GM18861 (cell line): Measurements from ENCODE around the gene NUSAP1.
"Not testable (repeated sequence)": the region's sequence is repeated elsewhere in the genome, so short reads cannot be mapped to it uniquely, and the experiment has no call there.

Experiments used
- ATAC-seq: cut with Tn5 transposase; IDR thresholded peaks from one replicate; pipeline ENCODE4 v1.9.1; 2021; ENCODE audit not compliant: unreplicated experiment

NUSAP1 gene

GRCh38 chr15:41333026-41333562 is 413 bp downstream of the NUSAP1 start:
- ATAC-seq: peak; percentile 31

- no peak for ATAC-seq
Observed at GRCh38 chr15:41334293-41335120, 1.8 kb downstream of the NUSAP1 start.

- no peak for ATAC-seq
Observed at GRCh38 chr15:41336549-41336948, 3.9 kb downstream of the NUSAP1 start.

- no peak for ATAC-seq
Observed at GRCh38 chr15:41337047-41337446, 4.4 kb downstream of the NUSAP1 start.

- no peak for ATAC-seq
Observed at GRCh38 chr15:41337631-41338522, 5.2 kb downstream of the NUSAP1 start.

- no peak for ATAC-seq
Observed at GRCh38 chr15:41340189-41340695, 7.6 kb downstream of the NUSAP1 start.

GRCh38 chr15:41341519-41341918 is 8.8 kb downstream of the NUSAP1 start:
- no peak for ATAC-seq

GRCh38 chr15:41347236-41347635 is 14.6 kb downstream of the NUSAP1 start:
- ATAC-seq: no peak

GRCh38 chr15:41350057-41350717 is 17.5 kb downstream of the NUSAP1 start:
- no peak for ATAC-seq

- ATAC-seq: no peak
Observed at GRCh38 chr15:41354371-41354770, 21.7 kb downstream of the NUSAP1 start.

- ATAC-seq: no peak
Observed at GRCh38 chr15:41367418-41367817, 34.7 kb downstream of the NUSAP1 start.

- ATAC-seq: no peak
Observed at GRCh38 chr15:41377978-41378377, 45.3 kb downstream of the NUSAP1 start.

- ATAC-seq: not testable (repeated sequence)
Observed at GRCh38 chr15:41383974-41384749, 51.5 kb downstream of the NUSAP1 start.

GRCh38 chr15:41387646-41388045 is 55.0 kb downstream of the NUSAP1 start:
- no peak for ATAC-seq

- ATAC-seq: no peak
Observed at GRCh38 chr15:41392659-41393058, 60.0 kb downstream of the NUSAP1 start.

GRCh38 chr15:41394924-41395323 is 62.2 kb downstream of the NUSAP1 start:
- no peak for ATAC-seq

GRCh38 chr15:41396111-41396510 is 63.4 kb downstream of the NUSAP1 start:
- ATAC-seq: no peak

GRCh38 chr15:41401904-41402267 is 69.2 kb downstream of the NUSAP1 start:
- ATAC-seq: no peak

GRCh38 chr15:41407341-41407740 is 74.7 kb downstream of the NUSAP1 start:
- no peak for ATAC-seq

- no peak for ATAC-seq
Observed at GRCh38 chr15:41408234-41408641, 75.6 kb downstream of the NUSAP1 start.
